Endothelial cell of umbilical vein (primary cell): Measurements from ENCODE around the gene NAP1L4. TPM values are rescaled to one million over a fixed set of nuclear protein-coding genes. Genes with fewer than 3 reads are reported as not detected.

Source experiments
- BruUV-seq: library from RNA; stranded (reverse); fragments of 400-500 nt; replicated peaks from 2 replicates; lab custom pipeline; 2021; lab: Mats Ljungman, UMichigan
- CTCF ChIA-PET: fragments of 300-600, 350-600 bp; sonication (Branson Sonifier 250); formaldehyde crosslinking; loops from one replicate; lab custom pipeline; 2021; ENCODE audit warnings: antibody characterized with exemption, inconsistent platforms; lab: Charles Lee
- POLR2A ChIA-PET: fragments of 300-600, 350-600 bp; sonication (Branson Sonifier 250); formaldehyde crosslinking; loops from one replicate; lab custom pipeline; 2021; ENCODE audit warnings: antibody characterized with exemption, inconsistent platforms; lab: Charles Lee
- DNase-seq: peaks from one replicate; pipeline ENCODE4 v3.0.0-alpha.2; 2011; ENCODE audit warnings: low read depth, low spot score
- FAIRE-seq: peaks from 2 replicates; lab custom pipeline; 2011; peaks lifted over from hg19 to GRCh38; lab: Jason Lieb, UNC
- H2AFZ ChIP-seq: 2 replicates; pipeline ENCODE4 v1.6.0; 2012; ENCODE audit warnings: low read depth, low read length, control low read depth, inconsistent platforms
- H3K27ac ChIP-seq: 2 replicates; pipeline ENCODE4 v1.5.1; 2011; ENCODE audit warnings: low read depth, mild to moderate bottlenecking, control low read depth, low read length, moderate library complexity; ENCODE audit not compliant: insufficient read depth
- H3K27me3 ChIP-seq, 2 experiments: 2 replicates each; pipeline versions ENCODE4 v1.6.0 to v1.6.1; 2011; ENCODE audit warnings: low read length in 2 of 2, mixed read lengths in 1 of 2; ENCODE audit not compliant: control insufficient read depth in 2 of 2, insufficient read depth in 2 of 2
- H3K36me3 ChIP-seq, 2 experiments: 2 replicates in 1 of 2; 3 replicates in 1 of 2; pipeline ENCODE4 v1.5.1; 2011; ENCODE audit warnings: low read length in 2 of 2, mild to moderate bottlenecking in 1 of 2, moderate library complexity in 1 of 2; ENCODE audit not compliant: control insufficient read depth in 2 of 2, insufficient read depth in 2 of 2; ENCODE audit errors: extremely low read depth in 1 of 2
- H3K4me1 ChIP-seq: 3 replicates; pipeline ENCODE4 v1.5.1; 2011; ENCODE audit warnings: mild to moderate bottlenecking, low read length; ENCODE audit not compliant: control insufficient read depth, insufficient read depth; ENCODE audit errors: extremely low read depth
- H3K4me2 ChIP-seq: 2 replicates; pipeline ENCODE4 v1.6.1; 2011; ENCODE audit warnings: low read length, control low read depth, mixed read lengths; ENCODE audit not compliant: insufficient read depth
- H3K4me3 ChIP-seq, 3 experiments: fragments of 200-600 bp in 1 of 3; sonication (generic), shearing (Covaris generic) in 1 of 3; replicated peaks in 1 of 3; 2 replicates each; pipeline ENCODE4 v1.5.1; 2011 to 2016; ENCODE audit warnings: control low read depth in 3 of 3, low read length in 3 of 3, mild to moderate bottlenecking in 2 of 3, inconsistent platforms in 1 of 3, low read depth in 1 of 3, moderate library complexity in 1 of 3; ENCODE audit not compliant: insufficient read depth in 1 of 3
- H3K79me2 ChIP-seq: 2 replicates; pipeline ENCODE4 v1.6.0; 2012; ENCODE audit warnings: low read length, inconsistent platforms; ENCODE audit not compliant: control insufficient read depth, insufficient read depth
- H3K9ac ChIP-seq: replicated peaks from 2 replicates; pipeline ENCODE3; 2011; ENCODE audit warnings: low read length, control low read depth; ENCODE audit not compliant: insufficient read depth; ENCODE audit errors: extremely low read depth
- H3K9me1 ChIP-seq: replicated peaks from 3 replicates; pipeline ENCODE4 v1.6.0; 2011; ENCODE audit warnings: mild to moderate bottlenecking, low read length; ENCODE audit not compliant: control insufficient read depth, insufficient read depth; ENCODE audit errors: extremely low read depth
- H3K9me3 ChIP-seq: replicated peaks from 2 replicates; pipeline ENCODE4 v1.5.1; 2012; ENCODE audit warnings: low read length, inconsistent platforms; ENCODE audit not compliant: control insufficient read depth, insufficient read depth
- H4K20me1 ChIP-seq: replicated peaks from 2 replicates; pipeline ENCODE3; 2011; ENCODE audit warnings: mild to moderate bottlenecking, low read length; ENCODE audit not compliant: control insufficient read depth, insufficient read depth; ENCODE audit errors: extremely low read depth
- EZH2 ChIP-seq: IDR thresholded peaks from 2 replicates; pipeline ENCODE4 v1.6.1; 2012; ENCODE audit warnings: borderline replicate concordance, low read depth, mild to moderate bottlenecking, moderate library complexity, low read length, inconsistent platforms; ENCODE audit not compliant: severe bottlenecking
- FOS ChIP-seq: IDR thresholded peaks from 2 replicates; pipeline ENCODE4 v1.6.1; 2011; ENCODE audit warnings: mild to moderate bottlenecking, low read length, moderate library complexity, borderline replicate concordance; ENCODE audit not compliant: insufficient read depth
- GATA2 ChIP-seq: IDR thresholded peaks from 2 replicates; pipeline ENCODE4 v1.7.0; 2011; ENCODE audit warnings: low read depth, mild to moderate bottlenecking, moderate library complexity, mixed read lengths, low read length; ENCODE audit not compliant: insufficient read length, insufficient read depth
- JUN ChIP-seq: IDR thresholded peaks from 2 replicates; pipeline ENCODE4 v1.6.1; 2011; ENCODE audit warnings: borderline replicate concordance, low read depth; ENCODE audit not compliant: insufficient read length, insufficient read depth
- MYC ChIP-seq: IDR thresholded peaks from one replicate; pipeline ENCODE4 v1.6.1; 2011; ENCODE audit warnings: mild to moderate bottlenecking, low read depth, low read length
- POLR2A ChIP-seq: IDR thresholded peaks from 2 replicates; pipeline ENCODE4 v1.6.1; 2012; ENCODE audit warnings: low read depth, mild to moderate bottlenecking, control low read depth, low read length
- POLR2AphosphoS5 ChIP-seq: IDR thresholded peaks from 2 replicates; pipeline ENCODE4 v1.6.1; 2012; ENCODE audit warnings: low read depth, mild to moderate bottlenecking, control low read depth, low read length, moderate library complexity; ENCODE audit not compliant: insufficient read depth
- dilution Hi-C: fragments of 300-500 bp; cut with MboI; formaldehyde crosslinking; loops from one replicate; pipeline ENCODE4 v1.15.0; 2019; ENCODE audit warnings: low sequenced_read_pairs; ENCODE audit not compliant: extremely low pct_ligation_motif_present
- intact Hi-C: fragments of 100-400 bp; cut with micrococcal nuclease; formaldehyde crosslinking; loops from one replicate; pipeline ENCODE4 v1.10.0; 2022
- polyA plus RNA-seq, 4 experiments: library from polyadenylated mRNA; depleted of rRNA in 3 of 4; stranded (reverse) in 3 of 4; unstranded in 1 of 4; fragments of >200 nt; gene quantifications; 2 replicates each; pipeline versions ENCODE4 v1.2.1 to v1.2.3, GENCODE V29; 2011 to 2012; ENCODE audit warnings: missing spikeins in 1 of 4
- total RNA-seq: library from RNA; stranded (reverse); gene quantifications from 2 replicates; pipeline ENCODE4 v1.2.3, GENCODE V29; 2021
- TF ChIP-seq, protein P1 (sequence below), 2 donors: IDR thresholded peaks; 1 replicate in 1 of 2; 2 replicates in 1 of 2; pipeline ENCODE4 v1.5.1; 2011; ENCODE audit warnings: low read length in 2 of 2, mild to moderate bottlenecking in 2 of 2, moderate library complexity in 2 of 2, control low read depth in 1 of 2, inconsistent platforms in 1 of 2, low read depth in 1 of 2; ENCODE audit not compliant: insufficient read depth in 1 of 2; ENCODE audit errors: extremely low read depth in 1 of 2
- TF ChIP-seq, protein P2 (sequence below): IDR thresholded peaks from 2 replicates; pipeline ENCODE4 v1.6.1; 2011; ENCODE audit not compliant: insufficient read depth, insufficient read length

NAP1L4 gene
- total and polyA plus RNA-seq, 2 donors (not counting 3 experiments of a cell fraction or from before 2014, with no cell fraction given): 100.0 to 177 TPM

DNA sequence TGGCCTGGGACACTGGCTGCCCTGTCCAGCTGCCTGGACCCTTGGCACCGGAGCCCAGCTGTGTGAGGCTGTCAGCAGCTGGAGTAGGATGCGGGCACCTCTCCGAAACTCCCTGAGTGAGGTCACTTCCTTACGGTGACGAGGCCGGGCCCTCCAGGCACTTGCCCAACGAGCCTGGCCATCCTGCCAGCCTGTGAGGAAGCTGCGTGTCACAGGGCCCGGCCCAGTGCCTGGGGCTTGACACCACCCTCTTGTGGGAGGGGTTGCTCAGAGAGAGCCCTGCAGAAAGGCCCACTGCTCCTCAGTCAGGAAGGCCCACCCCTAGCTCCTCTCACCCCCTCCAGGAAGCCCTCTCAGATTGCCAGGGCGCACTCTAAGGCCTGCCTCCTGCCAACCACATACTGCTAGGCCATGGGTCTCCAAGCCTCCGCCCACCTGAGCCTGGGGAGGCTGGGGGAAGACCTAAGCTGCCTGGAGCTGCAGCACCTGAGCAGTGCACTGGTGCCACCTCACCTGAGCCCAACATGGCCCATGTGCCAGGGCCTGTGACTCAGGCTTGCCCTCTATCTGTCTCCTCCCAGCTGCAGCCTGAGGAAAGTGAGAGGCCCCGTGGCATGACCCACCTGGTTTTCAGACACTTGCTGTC, 58.6 kb downstream of the NAP1L4 start:
- H3K4me2 ChIP-seq: no peak overlapping the region
- H3K9me3 ChIP-seq: peaks cover 2% of the 10 kb centered on the region
- intact Hi-C loops (loop anchor here (1.0 to 10.0 kb wide), 5 partner anchors 12 to 711 kb away; partner anchors contain the start of genes ART1, ART5, MRGPRG and OSBPL5), dilution Hi-C loops (no loop called here)
- H2AFZ ChIP-seq: no peak overlapping the region
- H3K27me3 ChIP-seq: no peaks in the 10 kb centered on the region
- H3K9me1 ChIP-seq: no peaks in the 10 kb centered on the region
- no peaks in the 10 kb centered on the region for H3K36me3 ChIP-seq
- no peak overlapping the region for H3K4me3 ChIP-seq
- ChIA-PET POLR2A (interaction anchor here (0.6 to 1.7 kb wide), 4 partner anchors 9 to 21 kb away, joined by 3 to 4 read pairs (median 3); no protein-coding TSS in a partner anchor), CTCF (interaction anchor here (0.7 to 2.0 kb wide), 5 partner anchors 12 to 475 kb away, joined by 3 to 7 read pairs (median 3); no protein-coding TSS in a partner anchor)
- no peak overlapping the region for H3K9ac ChIP-seq
- peak overlapping the region; percentile 50 for H3K27ac ChIP-seq
- TF ChIP-seq GATA2 (no peak), POLR2AphosphoS5 (no peak), EZH2 (no peak), POLR2A (no peak), MYC (no peak), FOS (no peak), JUN (no peak)
- TF ChIP-seq, protein P1, sequence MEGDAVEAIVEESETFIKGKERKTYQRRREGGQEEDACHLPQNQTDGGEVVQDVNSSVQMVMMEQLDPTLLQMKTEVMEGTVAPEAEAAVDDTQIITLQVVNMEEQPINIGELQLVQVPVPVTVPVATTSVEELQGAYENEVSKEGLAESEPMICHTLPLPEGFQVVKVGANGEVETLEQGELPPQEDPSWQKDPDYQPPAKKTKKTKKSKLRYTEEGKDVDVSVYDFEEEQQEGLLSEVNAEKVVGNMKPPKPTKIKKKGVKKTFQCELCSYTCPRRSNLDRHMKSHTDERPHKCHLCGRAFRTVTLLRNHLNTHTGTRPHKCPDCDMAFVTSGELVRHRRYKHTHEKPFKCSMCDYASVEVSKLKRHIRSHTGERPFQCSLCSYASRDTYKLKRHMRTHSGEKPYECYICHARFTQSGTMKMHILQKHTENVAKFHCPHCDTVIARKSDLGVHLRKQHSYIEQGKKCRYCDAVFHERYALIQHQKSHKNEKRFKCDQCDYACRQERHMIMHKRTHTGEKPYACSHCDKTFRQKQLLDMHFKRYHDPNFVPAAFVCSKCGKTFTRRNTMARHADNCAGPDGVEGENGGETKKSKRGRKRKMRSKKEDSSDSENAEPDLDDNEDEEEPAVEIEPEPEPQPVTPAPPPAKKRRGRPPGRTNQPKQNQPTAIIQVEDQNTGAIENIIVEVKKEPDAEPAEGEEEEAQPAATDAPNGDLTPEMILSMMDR (IDR thresholded peaks at IDR 0.05; ENCODE audit: extremely low read depth in 1 of 2, insufficient read depth in 1 of 2, low read depth in 1 of 2, low read length in 2 of 2): no peak
- TF ChIP-seq, protein P2, sequence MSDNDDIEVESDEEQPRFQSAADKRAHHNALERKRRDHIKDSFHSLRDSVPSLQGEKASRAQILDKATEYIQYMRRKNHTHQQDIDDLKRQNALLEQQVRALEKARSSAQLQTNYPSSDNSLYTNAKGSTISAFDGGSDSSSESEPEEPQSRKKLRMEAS: no peak
- H4K20me1 ChIP-seq: no peaks in the 10 kb centered on the region
- H3K79me2 ChIP-seq: peaks cover 5% of the 10 kb centered on the region
- BruUV-seq: no TSS peak
- peaks cover 22% of the 10 kb centered on the region for H3K4me1 ChIP-seq
- DNase-seq (peak; percentile 66), FAIRE-seq (peak; percentile 94)
